ENCODE measurements around the gene RUNX2.

Gene RUNX2

GRCh38 chr6:45562171-45562570 lies 234.0 kb downstream of the RUNX2 start:
- H3K4me3 ChIP-seq (ENCODE audit: low read length): no peak overlapping the region
- DNase-seq (ENCODE audit: low read depth): no peak
- TF ChIP-seq CTCF (conservative IDR thresholded peaks at IDR 0.05; ENCODE audit: low read length): no peak

- no peak for DNase-seq (ENCODE audit: low read depth)
- H3K4me3 ChIP-seq (ENCODE audit: low read length): no peak overlapping the region
- no peak for TF ChIP-seq CTCF (conservative IDR thresholded peaks at IDR 0.05; ENCODE audit: low read length)
Measured at GRCh38 chr6:45563041-45563440, 234.9 kb downstream of the RUNX2 start.

GRCh38 chr6:45563844-45564243 lies 235.7 kb downstream of the RUNX2 start:
- no peak overlapping the region for H3K4me3 ChIP-seq (ENCODE audit: low read length)
- TF ChIP-seq CTCF (conservative IDR thresholded peaks at IDR 0.05; ENCODE audit: low read length): no peak
- DNase-seq (ENCODE audit: low read depth): no peak

- DNase-seq (ENCODE audit: low read depth): no peak
- TF ChIP-seq CTCF (conservative IDR thresholded peaks at IDR 0.05; ENCODE audit: low read length): no peak
- no peak overlapping the region for H3K4me3 ChIP-seq (ENCODE audit: low read length)
Measured at GRCh38 chr6:45566882-45567281, 238.8 kb downstream of the RUNX2 start.

- no peak overlapping the region for H3K4me3 ChIP-seq (ENCODE audit: low read length)
- no peak for DNase-seq (ENCODE audit: low read depth)
- TF ChIP-seq CTCF (conservative IDR thresholded peaks at IDR 0.05; ENCODE audit: low read length): no peak
Measured at GRCh38 chr6:45567879-45568278, 239.7 kb downstream of the RUNX2 start.

- no peak for DNase-seq (ENCODE audit: low read depth)
- no peak for TF ChIP-seq CTCF (conservative IDR thresholded peaks at IDR 0.05; ENCODE audit: low read length)
- no peak overlapping the region for H3K4me3 ChIP-seq (ENCODE audit: low read length)
Measured at GRCh38 chr6:45568626-45569025, 240.5 kb downstream of the RUNX2 start.

GRCh38 chr6:45569210-45569945 lies 241.2 kb downstream of the RUNX2 start:
- TF ChIP-seq CTCF (conservative IDR thresholded peaks at IDR 0.05; ENCODE audit: low read length): no peak
- H3K4me3 ChIP-seq (ENCODE audit: low read length): no peak overlapping the region
- no peak for DNase-seq (ENCODE audit: low read depth)

Measured in AG10803 (cell line).